Loucy (cell line): Measurements from ENCODE around the gene CYP2D6.

Experiments used
- CTCF ChIP-seq: fragments of 200-600 bp; sonication (generic); conservative IDR thresholded peaks from 2 replicates; pipeline ENCODE4 v1.5.1; 2014; ENCODE audit warnings: mild to moderate bottlenecking, antibody characterized with exemption, low read length
- EZH2phosphoT487 ChIP-seq: fragments of 200-600 bp; IDR thresholded peaks from 2 replicates; pipeline ENCODE4 v1.6.1; 2018; ENCODE audit warnings: antibody characterized with exemption, mild to moderate bottlenecking, moderate library complexity, borderline replicate concordance

- TF ChIP-seq CTCF (no peak), EZH2phosphoT487 (no peak)
Measured at GRCh38 chr22:42173183-42173926, 42.7 kb upstream of the CYP2D6 start.
